HL-60 (cell line): ENCODE measurements around the gene TBC1D1.
A peak's percentile ranks its signal among the peaks of the same experiment; 100 is the strongest.

Source experiments
- DNase-seq, 2 experiments: peaks; one replicate each; pipeline ENCODE4 v3.0.0-alpha.2; 2010 to 2020; ENCODE audit warnings: low read depth in 1 of 2, low spot score in 1 of 2
- H3K27ac ChIP-seq: fragments of 250-450 bp; sonication (Bioruptor Pico); replicated peaks from 2 replicates; pipeline ENCODE4 v1.5.1; 2020; ENCODE audit warnings: mild to moderate bottlenecking, moderate library complexity
- H3K27me3 ChIP-seq: fragments of 250-450 bp; sonication (Bioruptor Pico); 2 replicates; pipeline ENCODE4 v1.5.1; 2021; ENCODE audit warnings: mild to moderate bottlenecking, moderate library complexity; ENCODE audit not compliant: insufficient read depth, poor library complexity, severe bottlenecking
- H3K4me3 ChIP-seq: replicated peaks from 2 replicates; pipeline ENCODE4 v1.5.1; 2011; ENCODE audit warnings: mild to moderate bottlenecking, control low read depth, low read length; ENCODE audit not compliant: insufficient read depth
- CTCF ChIP-seq: IDR thresholded peaks from one replicate; pipeline ENCODE4 v1.5.1; 2011; ENCODE audit warnings: low read length, control low read depth, inconsistent platforms; ENCODE audit not compliant: insufficient read depth
- GABPA ChIP-seq: IDR thresholded peaks from 2 replicates; pipeline ENCODE4 v1.6.1; 2012; ENCODE audit warnings: low read depth
- POLR2AphosphoS5 ChIP-seq: IDR thresholded peaks from 2 replicates; pipeline ENCODE4 v1.6.1; 2012; ENCODE audit warnings: low read depth
- REST ChIP-seq: IDR thresholded peaks from 2 replicates; pipeline ENCODE4 v1.6.1; 2012; ENCODE audit warnings: low read depth; ENCODE audit not compliant: insufficient replicate concordance
- SPI1 ChIP-seq: IDR thresholded peaks from 2 replicates; pipeline ENCODE4 v1.6.1; 2012; ENCODE audit warnings: low read depth, mild to moderate bottlenecking, borderline replicate concordance

The TBC1D1 gene

GRCh38 chr4:37936889-37937498, 46.1 kb downstream of the TBC1D1 start:
- Histone ChIP-seq H3K27ac (no peak overlapping the region), H3K27me3 (no peaks in the 10 kb centered on the region), H3K4me3 (no peak overlapping the region)
- peak; percentile 7 to 59 for DNase-seq
- TF ChIP-seq GABPA: no peak
- no peak for TF ChIP-seq SPI1

- no peak for DNase-seq
- TF ChIP-seq POLR2AphosphoS5: no peak
- no peak for TF ChIP-seq REST
- no peak for TF ChIP-seq GABPA
- no peak for TF ChIP-seq SPI1
- no peak for TF ChIP-seq CTCF
- Histone ChIP-seq H3K27me3 (no peaks in the 10 kb centered on the region), H3K27ac (no peak overlapping the region), H3K4me3 (no peak overlapping the region)
These were observed 47.3 kb downstream of the TBC1D1 start for GRCh38 chr4:37938208-37938607.

- Histone ChIP-seq H3K27ac (no peak overlapping the region), H3K27me3 (no peaks in the 10 kb centered on the region), H3K4me3 (no peak overlapping the region)
- peak; percentile 86 for TF ChIP-seq SPI1
- TF ChIP-seq POLR2AphosphoS5: no peak
- no peak for TF ChIP-seq GABPA
- TF ChIP-seq CTCF: no peak
- no peak for TF ChIP-seq REST
- peak; percentile 38 to 71 for DNase-seq
These were observed 55.8 kb downstream of the TBC1D1 start for GRCh38 chr4:37946503-37947179.

GRCh38 chr4:37948542-37948941, 57.7 kb downstream of the TBC1D1 start:
- H3K27ac ChIP-seq: no peak overlapping the region
- no peak overlapping the region for H3K4me3 ChIP-seq
- peak in 1 of 2 experiments; percentile 4 for DNase-seq
- TF ChIP-seq GABPA: no peak
- no peak for TF ChIP-seq POLR2AphosphoS5
- TF ChIP-seq SPI1: no peak
- no peak for TF ChIP-seq REST
- no peak for TF ChIP-seq CTCF
- no peaks in the 10 kb centered on the region for H3K27me3 ChIP-seq
